SK-N-SH (cell line): ENCODE measurements around the gene PTCD2.

ENCODE experiments used
- CTCF ChIP-seq: fragments of 200-600 bp; sonication (generic); IDR thresholded peaks from 2 replicates; pipeline ENCODE4 v1.6.1; 2017; ENCODE audit warnings: antibody characterized with exemption, mild to moderate bottlenecking, moderate library complexity
- IRF3 ChIP-seq: fragments of 150-350 bp; IDR thresholded peaks from 2 replicates; pipeline ENCODE4 v1.6.1; 2016; ENCODE audit warnings: mild to moderate bottlenecking, low read depth, low read length
- POLR2AphosphoS5 ChIP-seq: IDR thresholded peaks from 2 replicates; pipeline ENCODE4 v1.6.1; 2012; ENCODE audit warnings: low read depth, low read length

GRCh38 chr5:72273547-72273946, 46.6 kb upstream of the PTCD2 start:
- TF ChIP-seq POLR2AphosphoS5 (no peak), CTCF (no peak), IRF3 (no peak)
